ENCODE results near the gene ZNF662.
"Not testable (repeated sequence)": the region's sequence is repeated elsewhere in the genome, so short reads cannot be mapped to it uniquely, and the experiment has no call there.

Gene ZNF662

GRCh38 chr3:42906070-42906847 is at the start of gene ZNF662:
TSS of gene ZNF662 (plus strand) at chr3:42906142. CDS start at chr3:42908115, 1,973 bp downstream.
- no peak for DNase-seq (ENCODE audit: low read depth, low spot score)

DNA sequence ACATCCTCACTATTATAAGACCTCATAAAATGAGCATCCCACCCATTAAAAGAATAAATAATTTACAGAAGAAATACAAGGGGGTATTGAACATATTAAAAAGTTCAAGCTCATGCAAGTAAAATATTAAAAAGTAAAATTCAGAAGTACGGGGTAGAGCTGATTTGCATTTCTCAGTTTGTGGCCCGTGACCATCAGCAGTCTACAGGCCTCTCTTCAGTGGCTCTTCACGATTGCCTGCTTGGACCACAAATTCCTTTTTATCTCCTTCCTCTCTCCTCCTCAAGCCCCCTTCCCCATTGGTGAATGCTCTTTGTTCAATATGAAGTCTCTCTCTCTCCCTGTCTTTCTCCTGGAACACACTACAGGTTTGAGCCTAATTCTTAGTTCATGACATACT is 49.4 kb upstream of the ZNF662 start:
- DNase-seq (ENCODE audit: low read depth, low spot score) = no peak

DNA sequence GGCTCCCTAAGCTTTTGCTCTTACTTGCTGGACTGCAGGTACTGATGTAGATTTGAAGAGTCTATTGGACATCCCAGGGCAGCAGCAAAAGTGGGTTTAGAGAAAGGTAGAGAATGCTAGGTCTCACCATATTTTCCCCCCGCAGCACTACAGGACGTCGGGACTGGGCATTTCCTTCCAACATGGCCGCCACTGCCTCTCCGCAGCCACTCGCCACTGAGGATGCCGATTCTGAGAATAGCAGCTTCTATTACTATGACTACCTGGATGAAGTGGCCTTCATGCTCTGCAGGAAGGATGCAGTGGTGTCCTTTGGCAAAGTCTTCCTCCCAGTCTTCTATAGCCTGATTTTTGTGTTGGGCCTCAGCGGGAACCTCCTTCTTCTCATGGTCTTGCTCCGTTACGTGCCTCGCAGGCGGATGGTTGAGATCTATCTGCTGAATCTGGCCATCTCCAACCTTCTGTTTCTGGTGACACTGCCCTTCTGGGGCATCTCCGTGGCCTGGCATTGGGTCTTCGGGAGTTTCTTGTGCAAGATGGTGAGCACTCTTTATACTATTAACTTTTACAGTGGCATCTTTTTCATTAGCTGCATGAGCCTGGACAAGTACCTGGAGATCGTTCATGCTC is 41.5 kb upstream of the ZNF662 start:
- DNase-seq (ENCODE audit: low read depth, low spot score) = no peak

DNA sequence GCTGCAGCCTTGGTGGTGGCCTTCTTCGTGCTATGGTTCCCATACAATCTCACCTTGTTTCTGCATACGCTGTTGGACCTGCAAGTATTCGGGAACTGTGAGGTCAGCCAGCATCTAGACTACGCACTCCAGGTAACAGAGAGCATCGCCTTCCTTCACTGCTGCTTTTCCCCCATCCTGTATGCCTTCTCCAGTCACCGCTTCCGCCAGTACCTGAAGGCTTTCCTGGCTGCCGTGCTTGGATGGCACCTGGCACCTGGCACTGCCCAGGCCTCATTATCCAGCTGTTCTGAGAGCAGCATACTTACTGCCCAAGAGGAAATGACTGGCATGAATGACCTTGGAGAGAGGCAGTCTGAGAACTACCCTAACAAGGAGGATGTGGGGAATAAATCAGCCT is 40.7 kb upstream of the ZNF662 start:
- no peak for DNase-seq (ENCODE audit: low read depth, low spot score)

- no peak for DNase-seq (ENCODE audit: low read depth, low spot score)
Measured at GRCh38 chr3:42867138-42867537, 38.8 kb upstream of the ZNF662 start.

- DNase-seq (ENCODE audit: low read depth, low spot score) = no peak
Measured at GRCh38 chr3:42868841-42869240, 37.1 kb upstream of the ZNF662 start.

DNA sequence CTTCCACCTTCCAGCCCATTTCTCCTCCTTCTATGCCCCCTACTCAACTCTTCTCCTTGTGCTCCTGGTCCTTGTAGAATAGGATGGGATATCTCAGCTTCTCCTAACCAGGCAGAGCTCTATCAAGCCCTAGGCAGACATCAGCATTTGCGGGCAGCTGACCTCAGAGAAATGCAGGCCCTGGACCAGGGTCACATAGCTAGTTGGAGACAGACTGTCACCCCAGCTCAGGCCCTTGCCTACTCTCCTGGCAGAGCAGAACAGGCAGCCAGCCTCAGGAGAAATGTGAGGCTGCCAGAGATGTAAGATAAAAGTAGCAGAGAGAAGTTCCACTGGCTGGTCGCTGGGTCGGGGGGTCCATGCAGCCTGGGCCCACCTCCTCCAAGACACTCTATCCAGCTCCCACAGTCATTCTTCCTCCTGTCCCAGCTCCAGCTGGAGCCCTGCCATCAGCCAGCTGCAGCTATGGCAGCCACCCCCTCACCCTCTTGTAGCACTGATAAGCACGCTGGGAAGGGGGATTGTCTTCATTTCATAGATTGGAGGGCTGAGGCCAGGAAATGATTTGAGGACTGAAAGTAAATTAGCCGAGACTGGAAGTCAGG is 34.2 kb upstream of the ZNF662 start:
- DNase-seq (ENCODE audit: low read depth, low spot score) = no peak

GRCh38 chr3:42872718-42873117 is 33.2 kb upstream of the ZNF662 start:
- DNase-seq (ENCODE audit: low read depth, low spot score) = no peak

DNA sequence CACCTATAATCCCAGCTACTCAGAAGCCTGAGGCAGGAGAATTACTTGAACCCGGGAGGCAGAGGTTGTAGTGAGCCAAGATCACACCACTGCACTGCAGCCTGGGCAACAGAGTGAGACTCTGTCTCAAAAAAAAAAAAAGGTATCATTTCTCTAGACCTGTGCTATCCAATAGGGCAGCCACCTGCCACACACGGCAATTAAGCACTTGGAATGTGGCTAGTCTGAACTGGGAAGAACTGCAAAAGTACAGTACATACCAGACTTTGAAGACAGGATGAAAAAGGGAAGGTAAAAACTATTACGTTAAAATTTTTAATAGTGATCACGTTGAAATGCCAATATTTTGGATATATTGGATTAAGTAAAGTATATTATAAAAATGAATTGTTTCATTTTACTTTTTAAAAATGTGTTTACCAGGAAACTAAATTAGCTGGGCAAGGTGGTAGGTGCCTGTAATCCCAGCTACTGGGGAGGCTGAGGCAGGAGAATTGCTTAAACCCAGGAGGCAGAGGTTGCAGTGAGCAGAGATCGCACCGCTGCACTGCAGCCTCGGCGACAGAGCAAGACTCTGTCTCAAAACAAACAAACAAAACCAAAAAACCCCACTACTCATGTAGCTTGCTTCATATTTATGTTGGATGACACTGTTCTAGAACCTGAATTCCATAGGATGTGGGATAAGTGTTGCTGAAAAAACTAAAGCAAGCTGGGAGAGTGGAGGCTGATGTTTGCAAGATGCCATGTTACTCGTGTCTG is 32.5 kb upstream of the ZNF662 start:
- DNase-seq (ENCODE audit: low read depth, low spot score) = no peak

DNA sequence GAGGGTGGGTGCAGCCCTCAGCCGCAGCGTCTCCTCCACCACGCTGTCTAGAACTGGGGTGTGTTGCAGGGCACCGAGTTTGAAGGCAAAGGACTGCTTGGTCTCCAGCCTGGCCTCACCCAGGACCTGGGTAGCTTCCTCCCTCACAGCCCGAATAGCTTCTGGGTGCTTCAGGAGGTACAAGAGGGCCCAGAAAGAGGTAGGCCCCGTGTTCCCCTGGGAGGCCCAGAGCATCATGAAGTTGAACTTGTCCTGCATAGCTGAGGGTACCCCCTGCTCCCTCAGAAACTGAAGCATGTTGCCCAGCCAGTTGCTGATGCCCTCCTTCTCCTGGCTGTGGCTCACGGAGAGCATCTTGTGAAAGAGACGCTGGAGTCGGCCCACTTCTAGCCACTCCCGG is 31.2 kb upstream of the ZNF662 start:
- DNase-seq (ENCODE audit: low read depth, low spot score) = no peak

- no peak for DNase-seq (ENCODE audit: low read depth, low spot score)
Measured at GRCh38 chr3:42875325-42876151, 30.4 kb upstream of the ZNF662 start, which contains the start of gene CYP8B1. TSS of gene CYP8B1 (minus strand) at chr3:42875879. CDS start at chr3:42875816, 63 bp downstream.

DNA sequence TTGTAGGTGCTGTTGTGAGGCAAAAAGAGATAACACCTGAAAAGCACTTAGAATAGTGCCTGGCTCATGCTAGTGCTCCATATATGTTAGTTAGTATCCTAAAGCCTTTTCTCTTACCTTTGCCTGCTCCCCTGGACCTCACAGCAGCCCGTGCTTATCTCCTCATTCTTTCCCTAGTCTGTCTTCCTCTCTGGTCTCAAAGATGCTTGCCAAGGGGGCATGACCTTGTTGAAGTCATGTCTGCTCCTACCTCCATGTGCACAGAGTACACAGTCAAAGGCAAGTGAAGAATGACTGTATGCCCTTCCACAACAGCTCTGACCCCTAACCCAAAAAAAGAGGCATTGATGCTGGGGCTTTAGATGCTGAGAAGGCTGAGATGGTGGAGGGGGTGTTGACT is 29.5 kb upstream of the ZNF662 start:
- no peak for DNase-seq (ENCODE audit: low read depth, low spot score)

GRCh38 chr3:42876940-42877720 is 28.8 kb upstream of the ZNF662 start:
- no peak for DNase-seq (ENCODE audit: low read depth, low spot score)

DNA sequence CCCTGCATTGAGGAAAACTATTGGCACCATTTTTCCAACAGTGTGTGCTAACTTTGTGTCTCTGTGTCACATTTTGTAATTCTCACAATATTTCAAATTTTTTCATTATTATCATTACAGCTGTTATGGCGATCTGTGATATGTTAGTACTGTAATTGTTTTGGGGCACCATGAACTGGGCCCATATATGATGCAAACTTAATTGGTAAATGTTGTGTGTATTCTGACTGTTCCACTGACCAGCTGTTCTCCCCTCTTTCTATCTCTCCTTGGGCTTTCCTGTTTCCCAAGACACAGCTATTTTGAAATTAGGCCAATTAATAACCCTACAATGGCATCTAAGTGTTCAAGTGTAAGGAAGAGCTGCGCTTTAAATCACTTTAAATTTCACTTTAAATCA is 28.1 kb upstream of the ZNF662 start:
- DNase-seq (ENCODE audit: low read depth, low spot score) = no peak

GRCh38 chr3:42880183-42880582 is 25.8 kb upstream of the ZNF662 start:
- no peak for DNase-seq (ENCODE audit: low read depth, low spot score)

- DNase-seq (ENCODE audit: low read depth, low spot score) = peak; percentile 77
Measured at GRCh38 chr3:42880601-42881451, 25.1 kb upstream of the ZNF662 start.

DNA sequence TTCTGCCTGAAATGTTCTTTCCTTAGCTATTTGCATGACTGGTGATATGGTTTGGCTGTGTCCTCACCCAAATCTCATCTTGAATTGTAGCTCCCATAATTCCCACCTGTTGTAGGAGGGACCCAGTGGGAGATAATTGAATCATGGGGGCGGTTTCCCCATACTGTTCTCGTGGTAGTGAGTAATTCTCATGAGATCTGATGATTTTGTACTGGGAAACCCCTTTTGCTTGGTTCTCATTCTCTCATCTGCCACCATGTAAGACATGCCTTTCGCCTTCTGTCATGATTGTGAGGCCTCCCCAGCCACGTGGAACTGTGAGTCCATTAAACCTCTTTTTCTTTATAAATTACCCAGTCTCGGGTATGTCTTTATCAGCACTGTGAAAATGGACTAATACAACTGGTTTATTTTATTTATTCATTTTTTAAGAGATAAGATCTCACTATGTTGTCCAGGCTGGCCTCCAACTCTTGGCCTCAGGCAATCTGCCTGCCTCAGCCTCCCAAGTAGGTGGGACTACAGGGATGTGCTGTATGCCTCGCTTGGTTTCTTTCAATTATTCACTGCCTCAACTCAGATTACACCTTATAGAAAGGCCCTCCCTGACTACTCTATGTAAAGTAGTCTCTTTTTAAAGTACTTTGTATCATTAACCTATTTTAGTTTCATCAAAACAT is 22.6 kb upstream of the ZNF662 start:
- DNase-seq (ENCODE audit: low read depth, low spot score) = not testable (repeated sequence)

DNA sequence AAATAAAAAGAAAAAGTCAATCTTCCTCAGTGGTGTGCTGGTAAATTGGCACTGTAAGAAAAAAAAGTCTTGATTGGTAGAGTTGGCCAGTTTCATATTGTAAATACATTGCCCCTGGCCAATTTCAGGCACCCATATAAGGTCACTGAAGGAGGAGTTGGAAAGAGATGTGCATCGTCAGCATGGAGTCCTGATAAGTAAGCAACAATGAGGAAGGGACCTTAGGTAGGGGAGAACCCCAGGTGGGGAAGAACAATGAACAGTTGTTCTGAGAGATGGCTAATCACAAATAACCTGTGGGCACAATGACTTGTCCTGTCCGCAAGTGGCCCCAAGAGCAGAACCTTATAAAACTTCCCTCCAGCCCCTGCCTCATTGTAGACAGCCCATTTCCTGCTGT is 21.6 kb upstream of the ZNF662 start:
- no peak for DNase-seq (ENCODE audit: low read depth, low spot score)

DNA sequence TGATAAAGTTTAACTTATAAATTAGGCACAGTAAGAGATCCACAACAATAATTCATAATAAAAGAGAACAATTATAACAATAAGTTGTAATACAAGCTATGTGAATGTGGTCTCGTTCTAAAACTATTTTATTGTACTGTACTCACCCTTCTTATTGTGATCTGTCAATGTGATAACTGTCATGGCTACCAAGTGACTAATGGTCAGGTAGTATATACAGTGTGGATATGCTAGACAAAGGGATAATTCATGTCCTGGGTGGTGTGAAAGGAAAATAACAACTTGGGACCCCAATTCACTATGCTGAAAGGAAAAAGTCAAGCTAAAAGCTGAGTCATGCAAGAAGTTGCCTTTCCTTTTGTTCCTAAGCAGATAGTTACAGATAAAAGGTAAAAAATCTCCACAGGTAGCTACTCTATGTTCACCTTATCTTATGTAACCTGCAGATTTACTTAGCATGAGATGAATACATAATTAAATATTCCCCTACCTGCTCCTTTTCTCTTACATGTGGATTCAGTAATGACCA is 19.6 kb upstream of the ZNF662 start:
- no peak for DNase-seq (ENCODE audit: low read depth, low spot score)

Measured in activated CD4-positive, CD25-positive, alpha-beta regulatory T cell treated with anti-CD3 and anti-CD28 coated beads, Interleukin-2, amount 50 U/mL, for 16 hours (primary cell).